ENCODE results near the gene TGFBR3L. TPM values are rescaled to one million over a fixed set of nuclear protein-coding genes. Genes with fewer than 3 reads are reported as not detected.
A peak's percentile ranks its signal among the peaks of the same experiment; 100 is the strongest.

Gene TGFBR3L
- total RNA-seq, 1 donor from 2014 or later = 0.69 TPM

GRCh38 chr19:7932930-7933300 lies 18.3 kb downstream of the TGFBR3L start:
- H3K4me1 Mint-ChIP-seq (ENCODE audit: low read depth, unreplicated experiment) = peaks cover 3% of the 10 kb centered on the region
- TF ChIP-seq, protein P1, sequence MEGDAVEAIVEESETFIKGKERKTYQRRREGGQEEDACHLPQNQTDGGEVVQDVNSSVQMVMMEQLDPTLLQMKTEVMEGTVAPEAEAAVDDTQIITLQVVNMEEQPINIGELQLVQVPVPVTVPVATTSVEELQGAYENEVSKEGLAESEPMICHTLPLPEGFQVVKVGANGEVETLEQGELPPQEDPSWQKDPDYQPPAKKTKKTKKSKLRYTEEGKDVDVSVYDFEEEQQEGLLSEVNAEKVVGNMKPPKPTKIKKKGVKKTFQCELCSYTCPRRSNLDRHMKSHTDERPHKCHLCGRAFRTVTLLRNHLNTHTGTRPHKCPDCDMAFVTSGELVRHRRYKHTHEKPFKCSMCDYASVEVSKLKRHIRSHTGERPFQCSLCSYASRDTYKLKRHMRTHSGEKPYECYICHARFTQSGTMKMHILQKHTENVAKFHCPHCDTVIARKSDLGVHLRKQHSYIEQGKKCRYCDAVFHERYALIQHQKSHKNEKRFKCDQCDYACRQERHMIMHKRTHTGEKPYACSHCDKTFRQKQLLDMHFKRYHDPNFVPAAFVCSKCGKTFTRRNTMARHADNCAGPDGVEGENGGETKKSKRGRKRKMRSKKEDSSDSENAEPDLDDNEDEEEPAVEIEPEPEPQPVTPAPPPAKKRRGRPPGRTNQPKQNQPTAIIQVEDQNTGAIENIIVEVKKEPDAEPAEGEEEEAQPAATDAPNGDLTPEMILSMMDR (IDR thresholded peaks at IDR 0.05; ENCODE audit: partially characterized antibody, unreplicated experiment) = no peak
- no peak for DNase-seq
- no peaks in the 10 kb centered on the region for H3K36me3 Mint-ChIP-seq (ENCODE audit: unreplicated experiment)
- no peak overlapping the region for H3K4me3 Mint-ChIP-seq (ENCODE audit: unreplicated experiment)
- H3K9me3 Mint-ChIP-seq (ENCODE audit: unreplicated experiment) = no peaks in the 10 kb centered on the region
- no peak overlapping the region for H3K27ac Mint-ChIP-seq (ENCODE audit: unreplicated experiment)
- H3K27me3 Mint-ChIP-seq (ENCODE audit: unreplicated experiment) = peaks cover 5% of the 10 kb centered on the region

DNA sequence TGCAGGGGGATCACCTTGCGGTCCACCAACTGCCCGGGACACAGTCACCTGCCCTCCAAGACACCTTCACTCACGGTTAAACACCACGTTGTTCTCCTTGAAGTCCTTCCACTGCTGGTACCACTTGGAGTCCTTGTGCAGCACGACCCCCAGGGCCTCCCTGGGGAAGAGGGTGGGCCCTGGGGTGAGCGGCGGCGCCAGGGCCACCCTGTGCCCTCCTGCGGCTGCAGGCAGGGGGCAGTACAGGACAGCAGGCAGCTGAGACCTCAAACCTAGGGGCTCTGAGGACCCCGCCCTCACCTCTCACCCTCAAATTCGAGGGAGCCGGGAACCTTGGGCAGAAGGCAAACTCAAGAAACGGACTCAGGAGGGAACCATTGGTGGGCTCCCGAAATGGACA lies 18.8 kb downstream of the TGFBR3L start:
- Mint-ChIP-seq H3K36me3 (ENCODE audit: unreplicated experiment) (no peaks in the 10 kb centered on the region), H3K4me1 (ENCODE audit: low read depth, unreplicated experiment) (peaks cover under 1% of the 10 kb centered on the region), H3K4me3 (ENCODE audit: unreplicated experiment) (no peak overlapping the region), H3K27ac (ENCODE audit: unreplicated experiment) (no peak overlapping the region), H3K9me3 (ENCODE audit: unreplicated experiment) (no peaks in the 10 kb centered on the region), H3K27me3 (ENCODE audit: unreplicated experiment) (peaks cover 2% of the 10 kb centered on the region)
- no peak for DNase-seq
- TF ChIP-seq, protein P1 (IDR thresholded peaks at IDR 0.05; ENCODE audit: partially characterized antibody, unreplicated experiment) = peak; percentile 23

DNA sequence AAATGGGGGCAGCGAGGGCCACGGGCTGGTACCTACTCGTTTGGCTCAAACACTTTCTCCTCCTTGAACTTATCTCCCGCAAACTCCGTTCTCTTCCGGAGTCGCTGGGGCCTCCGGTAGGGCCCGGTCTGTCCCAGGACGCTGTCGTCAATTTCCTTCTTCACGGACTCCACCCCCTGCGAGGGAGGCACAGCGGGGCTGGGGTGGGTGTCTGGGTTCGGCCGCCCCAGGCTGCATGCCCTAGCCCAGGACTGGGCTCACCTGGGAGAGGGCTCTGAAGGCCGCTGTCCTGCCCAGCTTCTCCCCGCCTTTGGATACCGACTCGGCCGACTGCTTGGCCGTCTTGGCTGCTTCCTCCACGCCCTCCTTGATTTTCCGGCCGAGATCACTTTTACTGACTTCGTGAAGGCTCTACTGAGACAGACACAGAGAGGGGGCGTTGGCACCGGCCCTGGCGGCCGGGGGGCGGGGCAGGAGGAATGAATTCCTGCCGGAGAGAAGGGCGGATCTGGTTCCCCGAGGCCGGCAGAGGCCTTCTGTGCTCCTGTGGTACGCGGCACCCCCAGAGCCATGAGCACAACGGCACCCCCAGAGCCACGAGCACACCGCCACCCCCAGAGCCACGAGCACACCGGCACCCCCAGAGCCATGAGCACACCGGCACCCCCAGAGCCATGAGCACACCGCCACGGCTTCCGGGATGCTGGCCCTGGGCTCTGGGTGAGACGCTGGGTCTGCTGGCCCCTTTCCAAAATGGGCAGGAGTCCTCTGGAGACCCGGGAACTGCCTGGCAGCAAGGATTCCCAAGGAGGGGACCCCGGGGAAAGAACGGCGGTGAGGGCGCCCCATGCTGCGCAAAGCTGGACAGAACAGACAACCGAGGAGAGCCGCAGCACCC lies 19.4 kb downstream of the TGFBR3L start:
- H3K27ac Mint-ChIP-seq (ENCODE audit: unreplicated experiment) = no peak overlapping the region
- peaks cover 3% of the 10 kb centered on the region for H3K4me1 Mint-ChIP-seq (ENCODE audit: low read depth, unreplicated experiment)
- no peaks in the 10 kb centered on the region for H3K9me3 Mint-ChIP-seq (ENCODE audit: unreplicated experiment)
- no peak overlapping the region for H3K4me3 Mint-ChIP-seq (ENCODE audit: unreplicated experiment)
- no peak for DNase-seq
- TF ChIP-seq, protein P1 (IDR thresholded peaks at IDR 0.05; ENCODE audit: partially characterized antibody, unreplicated experiment) = peak; percentile 1
- peaks cover 5% of the 10 kb centered on the region for H3K27me3 Mint-ChIP-seq (ENCODE audit: unreplicated experiment)
- H3K36me3 Mint-ChIP-seq (ENCODE audit: unreplicated experiment) = no peaks in the 10 kb centered on the region

DNA sequence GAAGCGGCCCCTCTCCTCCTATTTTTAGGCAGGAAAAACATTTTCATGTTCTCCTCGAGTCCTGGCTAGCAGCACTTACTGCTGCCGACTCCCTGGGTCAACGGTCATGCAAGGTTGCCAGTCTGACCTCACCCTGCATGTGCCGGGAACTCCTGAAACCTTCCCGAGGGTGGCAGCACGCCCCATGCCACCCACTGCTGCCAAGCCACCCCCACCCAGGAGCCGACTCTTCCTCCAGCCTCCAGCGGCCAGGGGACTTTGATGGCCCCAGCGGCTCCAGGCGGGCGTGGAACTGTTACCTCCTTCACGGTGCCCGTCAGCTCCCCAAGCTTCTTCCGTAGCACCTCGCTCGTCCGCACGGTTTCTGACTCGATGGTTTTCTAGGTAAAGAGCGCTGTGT lies 20.1 kb downstream of the TGFBR3L start:
- no peak for DNase-seq
- H3K27ac Mint-ChIP-seq (ENCODE audit: unreplicated experiment) = no peak overlapping the region
- peaks cover 3% of the 10 kb centered on the region for H3K4me1 Mint-ChIP-seq (ENCODE audit: low read depth, unreplicated experiment)
- peaks cover 5% of the 10 kb centered on the region for H3K27me3 Mint-ChIP-seq (ENCODE audit: unreplicated experiment)
- TF ChIP-seq, protein P1 (IDR thresholded peaks at IDR 0.05; ENCODE audit: partially characterized antibody, unreplicated experiment) = no peak
- H3K9me3 Mint-ChIP-seq (ENCODE audit: unreplicated experiment) = no peaks in the 10 kb centered on the region
- no peak overlapping the region for H3K4me3 Mint-ChIP-seq (ENCODE audit: unreplicated experiment)
- H3K36me3 Mint-ChIP-seq (ENCODE audit: unreplicated experiment) = no peaks in the 10 kb centered on the region

GRCh38 chr19:7940841-7941240 lies 26.2 kb downstream of the TGFBR3L start:
- peaks cover 14% of the 10 kb centered on the region for H3K27me3 Mint-ChIP-seq (ENCODE audit: unreplicated experiment)
- H3K9me3 Mint-ChIP-seq (ENCODE audit: unreplicated experiment) = peaks cover 17% of the 10 kb centered on the region
- no peak overlapping the region for H3K27ac Mint-ChIP-seq (ENCODE audit: unreplicated experiment)
- H3K4me1 Mint-ChIP-seq (ENCODE audit: low read depth, unreplicated experiment) = peaks cover 10% of the 10 kb centered on the region
- no peaks in the 10 kb centered on the region for H3K36me3 Mint-ChIP-seq (ENCODE audit: unreplicated experiment)
- no peak for DNase-seq
- TF ChIP-seq, protein P1 (IDR thresholded peaks at IDR 0.05; ENCODE audit: partially characterized antibody, unreplicated experiment) = no peak
- no peak overlapping the region for H3K4me3 Mint-ChIP-seq (ENCODE audit: unreplicated experiment)

Measured in glutamatergic neuron (in vitro differentiated cells).